ENCODE data around the gene NANP. TPM values are rescaled to one million over a fixed set of nuclear protein-coding genes. Genes with fewer than 3 reads are reported as not detected.
"Not testable (repeated sequence)": the region's sequence is repeated elsewhere in the genome, so short reads cannot be mapped to it uniquely, and the experiment has no call there.

Gene NANP
- polyA plus RNA-seq, 1 donor = 7.7 TPM

DNA sequence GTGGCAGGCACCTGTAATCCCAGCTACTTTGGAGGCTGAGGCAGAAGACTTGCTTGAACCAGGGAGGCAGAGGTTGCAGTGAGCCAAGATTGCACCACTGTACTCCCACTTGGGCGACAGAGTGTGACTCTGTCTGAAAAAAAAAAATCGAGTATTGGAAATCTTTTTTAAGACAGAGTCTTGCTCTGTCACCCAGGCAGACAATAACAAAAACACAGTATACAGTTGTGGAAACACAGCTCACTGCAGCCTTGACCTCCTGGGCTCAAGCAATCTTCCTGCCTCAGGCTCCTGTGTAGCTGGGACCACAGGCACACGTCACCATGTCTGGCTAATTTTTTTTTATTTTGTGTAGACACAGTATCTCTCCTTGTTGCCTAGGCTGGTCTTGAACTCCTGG lies 15.0 kb downstream of the NANP start:
- DNase-seq = no peak

DNA sequence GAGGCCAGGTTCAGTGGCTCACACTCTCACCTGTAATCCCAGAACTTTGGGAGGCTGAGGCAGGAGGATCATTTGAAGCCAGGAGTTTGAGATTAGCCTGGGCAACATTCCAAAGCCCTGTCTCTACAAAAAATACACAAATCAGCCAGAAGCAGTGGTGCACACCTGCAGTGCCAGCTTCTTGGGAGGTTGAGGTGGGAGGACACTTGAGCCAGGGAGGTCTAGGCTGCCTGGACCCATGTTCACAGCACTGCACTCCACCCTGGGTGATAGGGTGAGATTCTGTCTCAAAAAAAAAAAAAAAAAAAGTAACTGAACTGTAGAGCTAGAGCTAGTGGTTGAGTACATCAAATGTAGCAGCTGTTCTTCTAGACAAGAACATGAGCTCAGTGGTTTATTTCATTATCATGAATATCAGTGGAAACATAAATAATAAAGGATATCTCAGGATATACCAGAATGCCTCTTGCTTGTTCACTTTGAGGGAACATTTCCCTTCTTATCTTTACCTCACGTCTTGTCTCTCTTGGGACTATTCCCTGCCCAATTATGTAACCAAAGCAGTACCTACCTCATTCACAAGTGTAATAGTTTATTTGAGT lies 17.6 kb downstream of the NANP start:
- DNase-seq = no peak

GRCh38 chr20:25605148-25605547 lies 18.7 kb downstream of the NANP start:
- DNase-seq = no peak

- no peak for DNase-seq
Measured at GRCh38 chr20:25604611-25605010, 19.2 kb downstream of the NANP start.

GRCh38 chr20:25602914-25603309 lies 20.9 kb downstream of the NANP start:
- DNase-seq = not testable (repeated sequence)

GRCh38 chr20:25602191-25602913 lies 21.5 kb downstream of the NANP start:
- not testable (repeated sequence) for DNase-seq

DNA sequence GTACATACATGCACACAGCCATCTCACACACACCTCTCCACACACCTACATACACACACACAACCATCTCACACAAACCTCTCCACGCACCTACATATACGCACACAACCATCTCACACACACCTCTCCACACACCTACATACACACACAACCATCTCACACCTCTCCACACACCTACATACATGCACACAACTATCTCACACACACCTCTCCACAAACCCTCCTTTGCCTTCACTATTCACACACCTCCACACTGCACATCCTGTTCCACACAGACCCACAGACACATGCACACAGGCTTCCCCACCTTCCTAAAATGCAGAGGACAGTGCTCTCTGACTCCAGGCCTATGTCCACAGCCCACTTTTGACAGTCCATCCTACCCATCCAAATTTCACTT lies 22.2 kb downstream of the NANP start:
- DNase-seq = no peak

- no peak for DNase-seq
Measured at GRCh38 chr20:25600632-25601031, 23.2 kb downstream of the NANP start.

DNA sequence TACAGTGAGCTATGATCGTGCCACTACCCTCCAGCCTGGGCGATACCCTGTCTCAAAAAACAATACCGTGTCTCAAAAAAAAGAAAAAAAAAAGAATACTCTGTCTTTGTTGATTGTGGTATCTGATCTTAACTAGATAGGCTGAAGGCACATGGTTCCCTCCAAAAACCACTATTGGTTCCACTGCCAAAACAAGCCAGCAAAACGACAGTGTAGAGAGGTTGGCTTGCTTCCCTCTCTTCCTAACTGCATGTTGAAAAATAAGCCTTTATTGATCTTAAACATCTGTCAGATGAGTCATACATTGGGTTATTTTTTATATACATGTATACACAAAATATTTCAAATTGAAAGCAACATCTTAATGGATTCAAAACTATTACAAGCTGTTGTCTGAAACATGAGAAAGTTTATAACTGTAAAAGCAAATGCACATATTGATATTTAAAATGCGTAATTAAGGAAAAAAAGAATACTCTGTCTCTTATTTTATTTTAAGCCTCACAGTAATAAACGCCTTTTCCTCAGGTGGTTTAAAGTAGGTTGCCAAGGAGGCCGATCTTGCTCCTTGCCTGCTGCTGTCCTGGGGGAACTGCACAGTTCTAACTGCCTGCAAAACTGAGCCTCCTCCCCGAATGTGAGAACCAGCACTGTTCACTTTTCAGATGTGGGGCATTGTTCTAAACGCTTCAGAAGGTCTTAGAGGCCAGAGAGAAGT lies 31.5 kb downstream of the NANP start:
- no peak for DNase-seq

- not testable (repeated sequence) for DNase-seq
Measured at GRCh38 chr20:25590778-25591177, 33.0 kb downstream of the NANP start.

GRCh38 chr20:25588491-25588890 lies 35.3 kb downstream of the NANP start:
- no peak for DNase-seq

GRCh38 chr20:25587536-25587935 lies 36.3 kb downstream of the NANP start:
- DNase-seq = no peak

GRCh38 chr20:25586877-25587276 lies 36.9 kb downstream of the NANP start:
- no peak for DNase-seq

DNA sequence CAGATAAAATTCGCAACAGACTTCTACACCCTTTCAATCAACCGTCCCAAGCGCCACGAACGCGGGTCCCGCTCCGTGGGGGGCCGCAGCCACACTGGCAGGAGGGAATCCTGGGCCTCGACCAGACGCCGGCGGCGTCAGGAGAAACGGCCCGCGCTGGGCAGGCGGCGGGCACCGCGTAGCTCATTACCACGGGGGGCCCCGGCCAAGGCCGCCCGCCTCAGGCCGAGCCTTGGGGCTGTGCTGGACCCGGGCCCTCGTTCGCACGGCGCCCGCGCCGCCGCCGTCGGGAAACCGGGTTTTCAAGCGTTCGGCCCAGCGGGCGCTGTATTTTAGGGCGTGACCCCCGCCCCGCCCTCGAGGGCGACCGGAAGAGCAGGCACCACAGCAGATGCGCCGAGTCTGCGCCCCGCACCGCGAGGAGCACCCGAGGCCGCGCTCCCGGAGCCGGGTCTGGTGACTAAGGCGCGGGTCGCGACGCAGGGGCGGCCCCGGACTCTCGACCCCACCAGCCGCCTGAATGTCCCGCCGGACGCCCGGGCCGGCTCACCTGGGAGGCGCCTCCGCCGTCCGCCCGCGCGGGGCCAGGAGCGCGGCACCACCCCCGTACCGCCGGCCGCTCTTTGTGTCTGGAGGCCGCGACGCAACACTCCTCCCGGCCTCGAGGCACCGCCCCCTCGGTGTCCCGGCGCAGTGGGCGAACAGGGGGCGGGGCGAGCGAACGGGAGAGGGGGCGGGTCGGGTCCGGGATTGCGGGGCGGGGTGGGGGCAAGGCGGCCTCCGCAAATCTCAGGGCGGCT lies 38.7 kb downstream of the NANP start, which contains the start of gene NINL:
NINL (minus strand) TSS at position 627 of the 800 bp plus-strand sequence. CDS start 58,944 bp downstream, outside the sequence.
- peak; percentile 72 for DNase-seq

DNA sequence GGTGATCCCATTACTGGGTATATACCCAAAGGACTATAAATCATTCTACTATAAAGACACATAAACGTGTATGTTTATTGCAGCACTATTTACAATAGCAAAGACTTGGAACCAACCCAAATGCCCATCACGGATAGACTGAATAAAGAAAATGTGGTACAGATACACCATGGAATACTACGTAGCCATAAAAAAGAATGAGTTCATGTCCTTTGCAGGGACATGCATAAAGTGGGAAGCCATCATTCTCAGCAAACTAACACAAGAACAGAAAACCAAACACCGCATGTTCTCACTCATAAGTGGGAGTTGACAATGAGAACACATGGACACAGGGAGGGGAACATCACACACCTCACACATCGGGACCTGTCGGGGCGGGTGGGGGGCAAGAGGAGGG lies 40.2 kb downstream of the NANP start:
- not testable (repeated sequence) for DNase-seq

DNA sequence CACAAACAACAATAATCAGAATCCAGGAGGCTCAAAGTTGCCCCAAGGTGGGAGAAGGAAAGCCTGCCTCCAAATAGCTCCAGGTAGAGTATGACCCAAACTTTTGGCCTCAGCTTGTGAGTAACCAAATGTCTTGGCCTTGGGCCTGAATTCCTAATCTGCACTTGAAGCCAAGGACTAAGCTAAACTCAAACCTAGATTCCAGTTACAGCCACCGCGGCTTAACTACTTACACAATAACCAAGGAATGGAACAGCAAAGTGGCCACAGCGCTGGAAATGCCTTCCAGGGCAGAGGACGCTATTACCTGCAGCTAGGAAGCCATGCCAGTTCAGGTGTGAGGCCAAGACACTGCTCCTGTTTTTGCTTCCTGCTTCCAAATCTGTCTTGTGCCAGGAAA lies 43.1 kb downstream of the NANP start:
- DNase-seq = no peak

DNA sequence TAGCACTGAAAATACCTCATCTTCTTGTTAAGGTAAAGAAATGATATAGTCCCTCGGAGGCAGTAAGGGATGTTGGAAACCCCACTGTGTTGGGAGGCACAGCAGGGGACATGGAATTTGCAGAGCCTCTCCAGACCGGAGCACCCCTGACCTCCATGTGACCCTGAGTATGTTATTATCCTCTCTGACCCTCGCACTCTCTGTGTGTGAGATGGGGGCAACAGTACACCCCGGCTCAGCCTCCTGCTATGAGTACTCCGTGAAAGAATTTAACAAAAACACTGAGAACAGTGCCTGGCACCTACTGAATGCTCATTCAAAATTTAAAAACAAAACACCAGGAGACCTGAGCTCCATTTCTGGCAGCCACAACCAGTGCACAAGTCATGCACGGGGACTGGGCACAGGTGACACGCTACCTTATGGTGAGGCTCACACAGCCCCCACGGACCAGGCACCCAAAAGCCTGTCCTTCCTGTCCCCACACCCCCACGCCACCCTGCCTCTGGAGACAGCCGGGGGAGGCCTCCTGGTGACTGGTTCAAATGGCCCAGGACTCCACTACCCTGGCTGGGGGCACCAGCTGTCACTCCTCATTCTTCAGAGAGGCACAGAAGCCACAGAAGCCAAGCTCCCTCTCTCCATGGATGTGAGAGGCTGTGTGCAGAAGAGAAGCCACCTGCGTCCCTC lies 44.6 kb downstream of the NANP start:
- DNase-seq = no peak

- no peak for DNase-seq
Measured at GRCh38 chr20:25576783-25577530, 46.9 kb downstream of the NANP start.

- DNase-seq = no peak
Measured at GRCh38 chr20:25574411-25574810, 49.4 kb downstream of the NANP start.

GRCh38 chr20:25573288-25574251 lies 50.2 kb downstream of the NANP start:
- no peak for DNase-seq
